Posterior vena cava (tissue), 2 donors: Measurements from ENCODE around the gene TEF. TPM values are rescaled to one million over a fixed set of nuclear protein-coding genes. Genes with fewer than 3 reads are reported as not detected.

ENCODE experiments used
- DNase-seq: peaks from one replicate; pipeline ENCODE4 v3.0.0-alpha.2; 2020; ENCODE audit warnings: low spot score
- intact Hi-C, 2 donors: fragments of 100-400 bp; cut with DNase I; formaldehyde crosslinking; loops; one replicate each; pipeline versions ENCODE4 v1.14.1 to v1.14.2; 2022 to 2023
- total RNA-seq, 2 donors: library from RNA; stranded (reverse); fragmentation: NEBNext Ultra II Directional; extraction: Animal tissue kit (Norgen Biotek cat#: 25700); gene quantifications; one replicate each; pipeline ENCODE4 v1.2.1, GENCODE V29; 2021
- donor health status: DM: yes; HTN: yes; CAD: no.
- donor health status: DM: yes; HTN: yes; CAD: no.

TEF gene
- total RNA-seq, 2 donors from 2014 or later = 10.5 to 20.5 TPM

GRCh38 chr22:41352058-41352457 lies 29.7 kb upstream of the TEF start:
- DNase-seq = no peak
- intact Hi-C loops = no loop called here

GRCh38 chr22:41353862-41354575 lies 27.7 kb upstream of the TEF start:
- no peak for DNase-seq
- intact Hi-C loops = no loop called here

- intact Hi-C loops = no loop called here
Measured at GRCh38 chr22:41354979-41355378, 26.8 kb upstream of the TEF start.

GRCh38 chr22:41355895-41356294 lies 25.8 kb upstream of the TEF start:
- intact Hi-C loops = no loop called here
- no peak for DNase-seq

More at GRCh38 chr22:41354979-41355378, 26.8 kb upstream of the TEF start:
- DNase-seq = no peak

GRCh38 chr22:41356430-41357028 lies 25.2 kb upstream of the TEF start:
- no peak for DNase-seq
- intact Hi-C loops = no loop called here

GRCh38 chr22:41357191-41357590 lies 24.6 kb upstream of the TEF start:
- intact Hi-C loops = no loop called here
- no peak for DNase-seq

GRCh38 chr22:41358927-41359326 lies 22.8 kb upstream of the TEF start:
- DNase-seq = no peak
- intact Hi-C loops = no loop called here

GRCh38 chr22:41359376-41359775 lies 22.4 kb upstream of the TEF start:
- intact Hi-C loops = no loop called here
- no peak for DNase-seq

- no peak for DNase-seq
- intact Hi-C loops = no loop called here
Measured at GRCh38 chr22:41360126-41360525, 21.6 kb upstream of the TEF start.

GRCh38 chr22:41361716-41362310 lies 19.9 kb upstream of the TEF start:
- intact Hi-C loops = no loop called here
- DNase-seq = no peak

GRCh38 chr22:41362615-41363014 lies 19.1 kb upstream of the TEF start:
- intact Hi-C loops = no loop called here
- DNase-seq = no peak

GRCh38 chr22:41364233-41364632 lies 17.5 kb upstream of the TEF start:
- intact Hi-C loops = no loop called here
- no peak for DNase-seq

GRCh38 chr22:41364955-41365354 lies 16.8 kb upstream of the TEF start:
- intact Hi-C loops = no loop called here
- DNase-seq = no peak

- no peak for DNase-seq
- intact Hi-C loops = no loop called here
Measured at GRCh38 chr22:41365425-41365824, 16.3 kb upstream of the TEF start.

- intact Hi-C loops = no loop called here
- DNase-seq = no peak
Measured at GRCh38 chr22:41366323-41367029, 15.3 kb upstream of the TEF start.

GRCh38 chr22:41367039-41367679 lies 14.6 kb upstream of the TEF start:
- peak; percentile 98 for DNase-seq
- intact Hi-C loops = no loop called here

GRCh38 chr22:41367680-41368542 lies 13.8 kb upstream of the TEF start:
- intact Hi-C loops = no loop called here
- no peak for DNase-seq

- no peak for DNase-seq
- intact Hi-C loops = no loop called here
Measured at GRCh38 chr22:41368543-41369423, 13.0 kb upstream of the TEF start.
